Measurements from ENCODE around the gene DNAJC1.
"Not testable (repeated sequence)": the region's sequence is repeated elsewhere in the genome, so short reads cannot be mapped to it uniquely, and the experiment has no call there.

The DNAJC1 gene

DNA sequence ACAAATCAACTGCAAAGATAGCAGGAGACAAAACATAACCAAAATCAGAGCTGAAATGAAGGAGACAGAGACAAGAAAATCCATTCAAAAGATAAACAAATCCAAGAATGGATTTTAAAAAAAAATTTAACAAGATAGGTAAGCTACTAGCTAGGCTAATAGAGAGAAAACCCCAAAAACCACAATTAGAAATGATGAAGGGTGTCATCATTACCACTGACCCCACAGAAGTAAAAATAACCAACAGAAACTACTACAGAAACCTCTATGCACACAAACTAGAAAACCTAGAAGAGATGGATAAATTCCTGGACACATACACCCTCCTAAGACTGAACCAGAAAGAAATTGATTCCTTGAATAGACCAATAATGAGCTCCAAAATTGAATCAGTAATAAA lies 117.6 kb downstream of the DNAJC1 start:
- Histone ChIP-seq H3K4me3 (ENCODE audit: low read length) (no peak overlapping the region), H3K27ac (ENCODE audit: low read depth, low read length) (no peak overlapping the region), H3K9me3 (ENCODE audit: control insufficient read depth, insufficient read depth, low read length) (no peaks in the 10 kb centered on the region), H3K79me2 (ENCODE audit: control insufficient read depth, low read length) (no peaks in the 10 kb centered on the region), H3K36me3 (ENCODE audit: control insufficient read depth, low read length) (no peaks in the 10 kb centered on the region), H3F3A (ENCODE audit: control insufficient read depth, insufficient read depth) (no peaks in the 10 kb centered on the region), H3K4me1 (ENCODE audit: control insufficient read depth, low read length) (no peaks in the 10 kb centered on the region), H3K9me2 (replicated peaks; ENCODE audit: control insufficient read depth, low read length) (no peaks in the 10 kb centered on the region), H4K20me1 (ENCODE audit: control insufficient read depth, insufficient read depth, low read depth, low read length) (no peaks in the 10 kb centered on the region), H3K27me3 (ENCODE audit: control insufficient read depth, low read length) (no peaks in the 10 kb centered on the region), H3K4me2 (ENCODE audit: low read length) (no peak overlapping the region)
- TF ChIP-seq CTCF (IDR thresholded peaks at IDR 0.05; ENCODE audit: low read depth, low read length, poor library complexity, severe bottlenecking) (no peak), EZH2phosphoT487 (IDR thresholded peaks at IDR 0.05; ENCODE audit: borderline replicate concordance, low read length) (no peak)

- Histone ChIP-seq H3K4me2 (ENCODE audit: low read length) (no peak overlapping the region), H3K9me2 (replicated peaks; ENCODE audit: control insufficient read depth, low read length) (no peaks in the 10 kb centered on the region), H4K20me1 (ENCODE audit: control insufficient read depth, insufficient read depth, low read depth, low read length) (no peaks in the 10 kb centered on the region), H3F3A (ENCODE audit: control insufficient read depth, insufficient read depth) (no peaks in the 10 kb centered on the region), H3K4me3 (ENCODE audit: low read length) (no peak overlapping the region), H3K27me3 (ENCODE audit: control insufficient read depth, low read length) (no peaks in the 10 kb centered on the region), H3K4me1 (ENCODE audit: control insufficient read depth, low read length) (no peaks in the 10 kb centered on the region), H3K36me3 (ENCODE audit: control insufficient read depth, low read length) (no peaks in the 10 kb centered on the region), H3K27ac (ENCODE audit: low read depth, low read length) (no peak overlapping the region), H3K9me3 (ENCODE audit: control insufficient read depth, insufficient read depth, low read length) (no peaks in the 10 kb centered on the region), H3K79me2 (ENCODE audit: control insufficient read depth, low read length) (no peaks in the 10 kb centered on the region)
- TF ChIP-seq EZH2phosphoT487 (IDR thresholded peaks at IDR 0.05; ENCODE audit: borderline replicate concordance, low read length) (no peak), CTCF (IDR thresholded peaks at IDR 0.05; ENCODE audit: low read depth, low read length, poor library complexity, severe bottlenecking) (no peak)
These were observed 130.3 kb downstream of the DNAJC1 start for GRCh38 chr10:21873198-21873597.

DNA sequence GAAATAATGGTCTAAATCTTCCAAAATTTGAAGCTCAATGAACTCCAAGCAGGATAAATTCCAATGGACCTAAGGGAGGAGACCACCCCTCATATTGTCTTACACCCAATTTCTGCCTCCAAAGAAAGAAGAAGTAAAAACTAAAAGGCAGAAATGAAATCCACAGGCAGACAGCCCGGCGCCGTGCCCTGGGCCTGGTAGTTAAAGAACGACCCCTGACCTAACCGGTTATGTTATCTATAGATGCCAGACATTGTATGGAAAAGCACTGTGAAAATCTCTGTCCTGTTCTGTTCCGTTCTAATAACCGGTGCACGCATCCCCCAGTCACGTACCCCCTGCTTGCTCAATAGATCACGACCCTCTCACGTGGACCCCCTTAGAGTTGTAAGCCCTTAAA lies 130.8 kb downstream of the DNAJC1 start:
- not testable (repeated sequence) for H3K27me3 ChIP-seq (ENCODE audit: control insufficient read depth, low read length); H3K4me3 ChIP-seq (ENCODE audit: low read length); H3K9me3 ChIP-seq (ENCODE audit: control insufficient read depth, insufficient read depth, low read length); H3F3A ChIP-seq (ENCODE audit: control insufficient read depth, insufficient read depth); H4K20me1 ChIP-seq (ENCODE audit: control insufficient read depth, insufficient read depth, low read depth, low read length); H3K36me3 ChIP-seq (ENCODE audit: control insufficient read depth, low read length); H3K4me1 ChIP-seq (ENCODE audit: control insufficient read depth, low read length); H3K27ac ChIP-seq (ENCODE audit: low read depth, low read length); H3K9me2 ChIP-seq (replicated peaks; ENCODE audit: control insufficient read depth, low read length); H3K79me2 ChIP-seq (ENCODE audit: control insufficient read depth, low read length); H3K4me2 ChIP-seq (ENCODE audit: low read length)

GRCh38 chr10:21870849-21871248 lies 132.7 kb downstream of the DNAJC1 start:
- no peak overlapping the region for H3K4me3 ChIP-seq (ENCODE audit: low read length)
- H4K20me1 ChIP-seq (ENCODE audit: control insufficient read depth, insufficient read depth, low read depth, low read length): no peaks in the 10 kb centered on the region
- no peak overlapping the region for H3K4me2 ChIP-seq (ENCODE audit: low read length)
- H3K36me3 ChIP-seq (ENCODE audit: control insufficient read depth, low read length): no peaks in the 10 kb centered on the region
- TF ChIP-seq CTCF (IDR thresholded peaks at IDR 0.05; ENCODE audit: low read depth, low read length, poor library complexity, severe bottlenecking): no peak
- TF ChIP-seq EZH2phosphoT487 (IDR thresholded peaks at IDR 0.05; ENCODE audit: borderline replicate concordance, low read length): no peak
- H3K79me2 ChIP-seq (ENCODE audit: control insufficient read depth, low read length): no peaks in the 10 kb centered on the region
- H3K27me3 ChIP-seq (ENCODE audit: control insufficient read depth, low read length): no peaks in the 10 kb centered on the region
- H3K4me1 ChIP-seq (ENCODE audit: control insufficient read depth, low read length): no peaks in the 10 kb centered on the region
- no peak overlapping the region for H3K27ac ChIP-seq (ENCODE audit: low read depth, low read length)
- H3K9me3 ChIP-seq (ENCODE audit: control insufficient read depth, insufficient read depth, low read length): no peaks in the 10 kb centered on the region
- no peaks in the 10 kb centered on the region for H3F3A ChIP-seq (ENCODE audit: control insufficient read depth, insufficient read depth)
- H3K9me2 ChIP-seq (replicated peaks; ENCODE audit: control insufficient read depth, low read length): no peaks in the 10 kb centered on the region

DNA sequence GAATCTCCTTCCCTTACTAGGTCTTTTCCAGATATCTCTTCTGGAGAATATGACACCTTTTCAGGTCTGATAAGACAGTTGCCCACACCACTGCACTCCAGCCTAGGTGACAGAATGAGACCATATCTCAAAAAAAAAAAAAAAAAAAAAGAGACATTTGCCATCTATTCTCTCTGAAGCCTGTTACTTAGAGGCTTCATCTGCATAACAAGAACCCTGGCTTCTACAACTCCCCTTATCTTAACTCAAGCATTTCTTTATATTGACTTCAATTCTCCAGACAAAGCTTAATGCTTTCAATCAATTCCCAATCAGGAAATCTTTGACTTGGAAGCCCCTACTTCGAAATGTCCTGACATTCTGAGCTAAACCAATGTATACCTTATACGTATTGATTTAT lies 134.4 kb downstream of the DNAJC1 start:
- not testable (repeated sequence) for H3K27me3 ChIP-seq (ENCODE audit: control insufficient read depth, low read length); H3K9me3 ChIP-seq (ENCODE audit: control insufficient read depth, insufficient read depth, low read length); H3F3A ChIP-seq (ENCODE audit: control insufficient read depth, insufficient read depth); H3K79me2 ChIP-seq (ENCODE audit: control insufficient read depth, low read length); H3K4me3 ChIP-seq (ENCODE audit: low read length); H3K4me1 ChIP-seq (ENCODE audit: control insufficient read depth, low read length); H3K9me2 ChIP-seq (replicated peaks; ENCODE audit: control insufficient read depth, low read length); H3K27ac ChIP-seq (ENCODE audit: low read depth, low read length); H3K4me2 ChIP-seq (ENCODE audit: low read length); H3K36me3 ChIP-seq (ENCODE audit: control insufficient read depth, low read length); H4K20me1 ChIP-seq (ENCODE audit: control insufficient read depth, insufficient read depth, low read depth, low read length)
